ENCODE measurements around the gene LMTK3. TPM values are rescaled to one million over a fixed set of nuclear protein-coding genes. Genes with fewer than 3 reads are reported as not detected.

The LMTK3 gene
- total RNA-seq, 1 experiment from 2014 or later, result 4.2 TPM

DNA sequence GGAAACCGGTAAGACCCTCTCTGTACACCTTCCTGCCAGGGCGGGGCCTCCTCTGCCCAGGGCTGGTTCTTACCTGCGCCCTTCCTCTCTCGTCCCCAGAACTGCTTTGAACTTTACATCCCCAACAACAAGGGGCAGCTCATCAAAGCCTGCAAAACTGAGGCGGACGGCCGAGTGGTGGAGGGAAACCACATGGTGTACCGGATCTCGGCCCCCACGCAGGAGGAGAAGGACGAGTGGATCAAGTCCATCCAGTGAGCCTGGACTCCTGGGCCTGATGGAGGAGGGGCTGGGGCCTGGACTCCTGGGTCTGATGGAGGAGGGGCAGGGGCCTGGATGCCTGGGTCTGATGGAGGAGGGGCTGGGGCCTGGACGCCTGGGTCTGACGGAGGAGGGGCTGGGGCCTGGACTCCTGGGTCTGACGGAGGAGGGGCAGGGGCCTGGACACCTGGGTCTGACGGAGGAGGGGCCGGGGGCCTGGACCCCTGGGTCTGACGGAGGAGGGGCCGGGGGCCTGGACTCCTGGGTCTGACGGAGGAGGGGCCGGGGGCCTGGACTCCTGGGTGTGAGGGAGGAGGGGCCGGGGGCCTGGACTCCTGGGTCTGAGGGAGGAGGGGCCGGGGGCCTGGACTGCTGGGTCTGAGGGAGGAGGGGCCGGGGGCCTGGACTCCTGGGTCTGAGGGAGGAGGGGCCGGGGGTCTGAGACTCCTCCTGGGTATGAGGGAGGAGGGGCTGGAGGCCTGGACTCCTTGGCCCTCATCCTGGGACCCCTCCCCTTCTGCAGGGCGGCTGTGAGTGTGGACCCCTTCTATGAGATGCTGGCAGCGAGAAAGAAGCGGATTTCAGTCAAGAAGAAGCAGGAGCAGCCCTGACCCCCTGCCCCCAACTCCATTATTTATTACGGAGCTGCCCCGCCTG lies 33.0 kb downstream of the LMTK3 start:
- in situ Hi-C loops (cut with HindIII; ENCODE audit: low pct_unique_long_range_greater_than_20kb, low sequenced_read_pairs), result no loop called here
- DNase-seq (ENCODE audit: low read depth), result no peak

DNA sequence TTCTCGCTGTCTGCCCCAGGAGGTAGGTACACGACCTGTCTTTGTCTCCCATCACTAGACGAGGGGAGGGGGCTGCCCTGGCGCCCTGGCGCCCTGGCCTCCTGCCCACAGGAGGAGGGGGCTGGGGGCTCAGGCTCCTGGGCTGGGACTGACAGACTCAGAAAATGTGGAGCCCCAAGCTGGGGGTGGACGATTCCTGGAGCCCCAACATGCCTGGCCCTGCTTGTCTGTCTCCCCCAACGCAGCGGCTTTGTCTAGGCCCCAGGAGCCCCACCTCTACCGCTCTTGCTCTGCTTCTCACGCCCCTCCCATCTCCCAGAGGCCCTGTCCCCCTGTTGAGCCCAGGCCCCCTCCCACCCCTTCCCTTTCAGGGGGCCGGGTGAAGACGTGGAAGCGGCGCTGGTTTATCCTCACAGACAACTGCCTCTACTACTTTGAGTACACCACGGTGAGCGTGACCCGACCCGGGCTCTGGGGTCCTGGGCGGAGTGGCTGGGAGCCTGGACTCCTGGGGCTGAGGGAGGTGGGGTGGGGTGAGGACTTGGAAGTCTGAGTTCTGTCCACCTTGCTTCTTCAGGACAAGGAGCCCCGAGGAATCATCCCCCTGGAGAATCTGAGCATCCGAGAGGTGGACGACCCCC lies 33.8 kb downstream of the LMTK3 start:
- DNase-seq (ENCODE audit: low read depth), result no peak
- in situ Hi-C loops (cut with HindIII; ENCODE audit: low pct_unique_long_range_greater_than_20kb, low sequenced_read_pairs), result no loop called here

DNA sequence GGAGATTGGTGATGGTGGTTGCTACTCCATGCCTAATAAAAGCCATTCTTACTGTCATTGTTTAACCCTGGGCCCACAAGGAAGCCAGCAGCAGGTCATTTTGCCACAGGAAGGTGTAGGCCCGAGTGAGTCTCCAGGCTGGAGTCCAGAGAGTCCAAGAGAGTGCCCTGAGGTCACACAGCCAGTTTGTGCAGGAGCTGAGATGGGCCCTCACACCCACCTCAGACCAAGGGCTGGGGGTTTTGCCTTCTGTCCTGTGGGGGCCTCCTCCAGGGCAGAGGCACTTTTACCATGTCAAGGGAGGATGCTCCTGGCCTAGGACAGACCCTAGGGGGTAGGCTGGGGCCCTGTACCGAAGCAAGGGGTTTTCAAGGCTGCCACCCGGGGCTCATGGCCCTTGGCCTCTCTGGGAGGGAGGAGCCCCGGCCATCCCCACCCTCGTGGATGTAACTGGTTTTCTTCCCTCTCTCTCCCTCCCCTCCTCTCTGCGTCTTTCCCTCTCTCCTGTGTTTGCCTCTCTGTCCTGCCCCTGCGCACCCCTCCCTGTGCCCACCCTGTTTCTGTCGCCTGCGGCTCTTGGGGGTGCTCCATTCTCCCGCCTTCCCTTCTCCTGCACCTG lies 34.5 kb downstream of the LMTK3 start:
- DNase-seq (ENCODE audit: low read depth), result no peak
- in situ Hi-C loops (cut with HindIII; ENCODE audit: low pct_unique_long_range_greater_than_20kb, low sequenced_read_pairs), result no loop called here

DNA sequence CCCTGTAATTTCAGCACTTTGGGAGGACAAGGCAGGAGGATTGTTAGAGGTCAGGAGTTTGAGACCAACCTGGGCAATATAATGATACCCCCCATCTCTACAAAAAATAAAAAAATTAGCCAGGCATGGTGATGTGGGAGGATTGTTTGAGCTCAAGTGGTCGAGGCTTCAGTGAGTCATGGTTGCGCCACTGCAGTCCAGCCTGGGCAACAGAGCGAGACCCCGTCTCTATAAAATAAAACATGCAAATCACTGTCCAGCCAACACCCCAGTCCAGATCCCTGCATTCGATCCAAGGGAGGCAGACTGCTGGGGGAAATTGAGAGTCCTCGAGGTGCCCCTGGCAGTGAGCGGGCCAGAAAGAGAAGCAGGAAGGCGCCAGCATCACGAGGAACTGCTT lies 35.5 kb downstream of the LMTK3 start:
- DNase-seq (ENCODE audit: low read depth), result no peak
- in situ Hi-C loops (cut with HindIII; ENCODE audit: low pct_unique_long_range_greater_than_20kb, low sequenced_read_pairs), result no loop called here

DNA sequence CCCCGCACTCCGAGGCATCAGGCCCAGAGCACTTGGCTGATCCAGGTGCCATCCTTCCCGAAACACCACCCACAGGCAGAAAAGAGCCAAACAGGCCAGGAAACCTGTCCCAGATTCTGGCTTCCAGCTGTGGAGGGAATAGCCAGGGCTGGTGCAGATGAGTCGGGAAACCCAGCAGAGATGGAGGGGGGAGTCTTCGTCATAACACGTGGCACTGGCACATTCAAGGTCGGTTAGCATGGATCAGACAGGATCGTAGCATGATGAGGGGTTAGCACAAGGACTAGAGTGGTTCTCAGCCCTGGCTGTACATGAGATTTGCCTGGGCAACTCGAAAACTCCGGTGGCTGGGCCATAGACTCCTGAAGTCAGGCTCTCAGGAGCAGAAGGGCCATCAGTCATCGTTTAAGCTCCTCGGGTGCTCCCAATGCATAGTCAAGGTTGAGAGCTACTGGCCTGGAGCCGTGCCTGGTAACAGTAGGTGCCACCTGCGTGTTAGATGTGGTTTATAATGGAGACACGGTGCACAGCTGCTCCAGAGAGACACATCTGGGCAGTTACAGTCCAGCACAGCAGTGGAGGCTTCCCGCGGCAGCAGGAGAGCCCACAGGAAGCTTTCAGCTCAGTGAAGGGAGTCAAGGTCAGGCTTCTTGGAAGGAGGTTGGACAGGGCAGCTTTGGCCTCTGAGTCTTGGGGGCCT lies 36.1 kb downstream of the LMTK3 start:
- DNase-seq (ENCODE audit: low read depth), result no peak
- in situ Hi-C loops (cut with HindIII; ENCODE audit: low pct_unique_long_range_greater_than_20kb, low sequenced_read_pairs), result no loop called here

DNA sequence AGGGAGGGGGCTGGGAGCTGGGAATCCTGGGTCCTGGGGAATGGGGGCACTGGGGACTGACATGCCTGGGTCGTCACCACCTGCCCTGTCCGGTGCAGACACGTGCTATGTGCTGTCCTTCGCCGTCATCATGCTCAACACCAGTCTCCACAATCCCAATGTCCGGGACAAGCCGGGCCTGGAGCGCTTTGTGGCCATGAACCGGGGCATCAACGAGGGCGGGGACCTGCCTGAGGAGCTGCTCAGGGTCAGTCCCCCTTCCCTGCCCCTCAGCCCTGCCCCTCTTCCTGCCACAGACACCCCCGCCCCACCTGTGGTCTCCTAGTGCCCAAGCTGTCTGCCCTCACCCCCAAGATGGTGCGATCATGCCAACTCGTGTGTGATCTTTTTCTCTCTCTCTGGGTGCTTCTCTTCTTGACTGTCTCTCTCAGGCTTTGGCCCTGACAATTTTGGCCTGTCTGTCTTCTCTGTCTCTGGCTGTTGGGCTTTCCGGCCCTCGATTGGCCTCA lies 37.5 kb downstream of the LMTK3 start:
- in situ Hi-C loops (cut with HindIII; ENCODE audit: low pct_unique_long_range_greater_than_20kb, low sequenced_read_pairs), result no loop called here

DNA sequence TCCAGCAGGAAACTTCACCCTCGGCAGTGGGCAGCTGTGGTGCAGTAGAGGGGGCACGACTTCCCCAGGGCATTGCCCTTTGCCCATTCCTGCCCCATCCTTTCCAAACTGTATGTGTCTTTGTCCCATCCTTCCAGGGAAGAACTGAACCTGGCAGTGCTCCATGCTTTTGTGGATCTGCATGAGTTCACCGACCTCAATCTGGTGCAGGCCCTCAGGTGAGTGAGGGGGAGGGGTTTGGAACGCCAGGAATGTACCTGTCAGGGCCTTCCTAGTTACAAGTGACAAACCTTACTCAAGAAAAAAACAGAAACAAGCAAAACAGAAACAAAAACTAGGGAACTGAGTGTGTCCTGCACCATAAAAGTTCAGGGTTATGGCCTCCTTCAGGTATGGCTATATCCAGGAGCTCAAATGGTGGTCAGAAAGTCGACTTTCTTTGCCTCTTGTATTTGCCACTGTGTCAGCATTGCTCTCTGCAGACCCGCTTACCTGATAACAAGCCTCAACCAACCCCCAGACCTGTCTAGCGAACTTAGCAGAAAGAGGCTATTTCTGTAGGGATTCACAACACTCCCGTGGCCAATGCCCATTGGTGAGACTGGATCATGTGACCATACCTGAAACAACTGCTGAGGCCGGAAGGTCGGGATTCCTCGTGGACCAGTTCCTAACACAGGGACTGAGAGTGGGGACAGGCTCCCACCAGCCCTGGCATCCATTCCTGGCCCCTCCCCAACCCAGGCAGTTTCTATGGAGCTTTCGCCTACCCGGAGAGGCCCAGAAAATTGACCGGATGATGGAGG lies 38.3 kb downstream of the LMTK3 start:
- no peak for DNase-seq (ENCODE audit: low read depth)
- in situ Hi-C loops (cut with HindIII; ENCODE audit: low pct_unique_long_range_greater_than_20kb, low sequenced_read_pairs), result no loop called here

More for the DNA sequence above, 37.5 kb downstream of the LMTK3 start:
- DNase-seq (ENCODE audit: low read depth), result no peak

DNA sequence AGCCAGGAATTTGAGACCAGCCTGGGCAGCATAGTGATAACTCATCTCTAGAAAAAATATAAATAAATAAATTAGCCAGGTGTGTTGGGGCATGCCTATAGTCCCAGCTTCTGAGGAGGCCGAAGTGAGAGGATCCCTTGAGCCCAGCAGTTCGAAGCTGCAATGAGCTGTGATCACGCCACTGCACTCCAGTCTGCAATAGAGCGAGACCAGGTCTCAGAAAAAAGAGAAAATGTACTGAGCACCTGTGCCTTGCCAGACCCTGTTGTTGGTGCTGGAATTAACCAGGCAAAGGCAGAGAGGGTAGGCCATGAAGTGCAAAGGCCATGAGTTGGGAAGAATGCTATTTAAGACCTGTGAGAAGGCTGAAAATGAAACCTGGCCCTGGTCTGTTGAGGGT lies 39.8 kb downstream of the LMTK3 start:
- DNase-seq (ENCODE audit: low read depth), result no peak
- in situ Hi-C loops (cut with HindIII; ENCODE audit: low pct_unique_long_range_greater_than_20kb, low sequenced_read_pairs), result no loop called here

DNA sequence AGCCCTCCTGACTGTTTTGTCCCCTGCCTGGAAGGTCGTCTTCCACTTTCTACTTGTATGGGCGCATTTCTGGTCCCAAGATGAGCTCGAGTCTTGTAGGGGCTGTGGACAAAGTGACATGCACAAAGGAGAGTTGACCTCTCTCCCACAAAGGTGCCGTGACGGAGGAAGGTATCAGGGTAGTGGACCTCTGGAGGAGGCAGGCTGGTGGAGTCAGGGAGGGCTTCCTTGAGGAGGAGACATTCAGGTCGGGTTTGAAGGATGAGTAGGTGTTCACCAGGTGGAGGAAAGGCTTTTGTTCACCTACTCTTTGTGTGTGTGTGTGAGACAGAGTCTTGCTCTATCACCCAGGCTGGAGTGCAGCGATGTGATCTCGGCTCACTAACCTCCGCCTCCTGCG lies 40.8 kb downstream of the LMTK3 start:
- in situ Hi-C loops (cut with HindIII; ENCODE audit: low pct_unique_long_range_greater_than_20kb, low sequenced_read_pairs), result no loop called here
- no peak for DNase-seq (ENCODE audit: low read depth)

DNA sequence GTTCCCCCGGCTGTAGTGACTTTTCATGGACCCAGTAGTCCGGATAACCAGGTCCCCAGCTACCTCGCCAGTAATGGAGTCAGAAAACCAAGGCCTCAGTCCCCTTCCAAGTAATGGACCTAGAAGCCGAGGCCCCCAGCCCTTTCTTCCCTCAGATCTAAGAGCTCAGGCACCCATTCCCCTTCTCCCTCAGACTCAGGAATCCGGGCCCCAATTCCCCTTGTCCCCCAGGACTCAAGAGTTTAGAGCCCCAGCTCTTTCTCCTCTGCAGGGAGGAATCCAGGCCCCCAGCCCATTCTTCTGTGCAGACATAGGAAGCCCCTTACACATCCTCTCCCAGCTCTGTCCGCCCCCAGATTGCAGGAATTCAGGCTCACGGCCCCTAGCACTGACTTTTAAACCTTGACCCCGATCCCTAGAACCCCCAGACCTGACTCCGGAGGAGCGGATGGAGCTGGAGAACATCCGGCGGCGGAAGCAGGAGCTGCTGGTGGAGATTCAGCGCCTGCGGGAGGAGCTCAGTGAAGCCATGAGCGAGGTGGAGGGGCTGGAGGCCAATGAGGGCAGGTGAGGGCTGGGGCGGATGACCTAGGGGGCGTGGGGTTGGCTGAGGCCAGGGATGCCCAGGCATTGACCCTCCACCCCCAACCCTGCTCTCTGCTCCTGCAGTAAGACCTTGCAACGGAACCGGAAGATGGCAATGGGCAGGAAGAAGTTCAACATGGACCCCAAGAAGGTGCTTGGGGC lies 41.5 kb downstream of the LMTK3 start:
- in situ Hi-C loops (cut with HindIII; ENCODE audit: low pct_unique_long_range_greater_than_20kb, low sequenced_read_pairs), result no loop called here
- no peak for DNase-seq (ENCODE audit: low read depth)

DNA sequence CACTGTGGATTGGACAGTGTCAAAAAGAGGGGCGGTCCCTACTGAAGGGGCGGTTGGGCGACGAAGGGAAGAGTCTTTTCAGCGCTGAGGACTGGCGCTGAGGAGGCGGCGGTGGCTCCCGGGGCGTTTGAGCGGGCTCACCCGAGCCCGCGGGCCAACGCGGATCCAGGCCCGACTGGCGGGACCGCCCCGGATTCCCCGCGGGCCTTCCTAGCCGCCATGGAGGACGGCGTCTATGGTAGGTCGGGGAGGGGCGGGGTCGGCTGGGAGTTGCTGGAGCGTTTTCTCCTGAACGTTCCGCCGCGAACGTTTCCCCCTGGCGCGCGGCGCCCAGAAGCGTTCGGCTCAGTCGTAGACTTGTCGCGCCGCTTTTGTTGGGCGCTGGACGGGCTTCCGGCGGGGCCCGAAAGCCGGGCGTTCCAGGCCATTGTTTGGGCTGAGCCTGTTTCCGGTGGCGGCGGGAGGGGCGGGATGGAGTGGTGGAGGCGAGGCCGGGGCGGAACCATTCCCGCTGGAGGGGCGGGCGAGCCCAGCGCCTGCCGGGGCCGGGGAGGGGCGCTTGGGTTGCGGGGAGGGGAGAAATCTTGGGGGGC lies 42.2 kb downstream of the LMTK3 start, which contains the start of gene CYTH2:
Gene CYTH2 (plus strand): TSS at position 81 of the 593 bp plus-strand sequence. CDS start 139 bp downstream, at position 220.
- no peak for DNase-seq (ENCODE audit: low read depth)

DNA sequence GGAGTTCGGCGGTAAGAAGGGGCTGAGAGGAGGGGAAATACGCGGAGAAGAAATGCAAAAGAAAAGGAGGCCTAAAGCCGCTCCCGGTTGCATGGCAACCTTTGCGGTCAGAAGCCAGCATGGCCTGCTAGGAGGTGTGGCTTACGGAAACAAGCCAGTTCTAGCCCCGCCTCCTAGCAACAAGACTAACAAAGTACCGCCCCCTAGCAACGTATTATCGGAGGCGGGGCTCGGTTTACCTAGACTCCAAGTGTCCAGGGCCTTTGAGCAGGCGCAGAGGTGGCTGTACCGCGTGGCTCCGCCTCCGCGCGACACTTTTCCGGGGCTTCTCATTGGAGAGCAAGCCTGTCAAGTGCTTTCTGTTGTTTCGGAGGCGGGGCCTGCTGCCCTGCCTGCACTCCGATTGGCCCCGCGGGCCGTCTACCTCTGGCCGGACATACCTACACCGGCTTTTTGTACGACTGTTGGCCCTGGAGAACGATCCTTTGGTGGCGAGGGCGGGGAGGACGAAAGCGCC lies 42.8 kb downstream of the LMTK3 start:
- in situ Hi-C loops (cut with HindIII; ENCODE audit: low pct_unique_long_range_greater_than_20kb, low sequenced_read_pairs), result no loop called here
- DNase-seq (ENCODE audit: low read depth), result peak; percentile 100

More for the DNA sequence above, 42.2 kb downstream of the LMTK3 start, which contains the start of gene CYTH2:
- in situ Hi-C loops (cut with HindIII; ENCODE audit: low pct_unique_long_range_greater_than_20kb, low sequenced_read_pairs), result no loop called here

DNA sequence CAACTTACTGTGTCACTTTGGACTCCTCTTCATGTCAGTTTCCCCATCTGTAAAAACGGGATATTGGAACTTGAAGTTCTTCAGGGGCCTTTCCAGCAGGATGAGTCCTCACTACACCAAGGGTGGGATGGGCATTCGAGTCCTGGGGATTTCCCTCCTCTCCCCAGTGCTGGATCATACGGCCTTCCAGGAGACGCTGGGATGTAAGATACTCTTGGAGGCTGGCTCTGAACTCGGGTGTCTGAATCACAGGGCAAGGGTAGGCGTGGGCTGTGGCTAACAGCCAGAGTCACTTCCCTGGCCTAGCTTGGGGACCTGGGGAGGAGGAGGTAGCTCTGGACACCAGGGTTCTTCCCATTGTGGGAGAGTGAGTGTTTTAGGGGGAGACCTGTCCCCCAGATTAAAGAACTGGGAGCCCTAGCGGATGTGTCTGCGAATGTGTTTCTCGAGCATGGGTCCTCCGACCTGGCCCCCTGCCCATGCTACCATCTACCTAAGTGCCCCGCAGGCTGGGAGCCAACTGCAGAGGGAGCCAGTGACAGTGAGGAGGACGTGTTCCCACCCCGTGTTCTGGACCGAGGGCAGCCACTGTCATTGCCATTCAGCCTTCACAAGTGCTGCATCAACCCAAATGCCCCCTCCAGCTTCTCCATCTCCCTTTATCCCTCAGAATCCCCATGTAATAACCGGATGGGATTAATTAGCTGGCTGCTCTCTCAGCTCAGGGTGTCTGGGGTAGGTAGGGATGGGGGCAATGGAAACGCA lies 44.9 kb downstream of the LMTK3 start:
- peak; percentile 71 for DNase-seq (ENCODE audit: low read depth)
- in situ Hi-C loops (cut with HindIII; ENCODE audit: low pct_unique_long_range_greater_than_20kb, low sequenced_read_pairs), result no loop called here

DNA sequence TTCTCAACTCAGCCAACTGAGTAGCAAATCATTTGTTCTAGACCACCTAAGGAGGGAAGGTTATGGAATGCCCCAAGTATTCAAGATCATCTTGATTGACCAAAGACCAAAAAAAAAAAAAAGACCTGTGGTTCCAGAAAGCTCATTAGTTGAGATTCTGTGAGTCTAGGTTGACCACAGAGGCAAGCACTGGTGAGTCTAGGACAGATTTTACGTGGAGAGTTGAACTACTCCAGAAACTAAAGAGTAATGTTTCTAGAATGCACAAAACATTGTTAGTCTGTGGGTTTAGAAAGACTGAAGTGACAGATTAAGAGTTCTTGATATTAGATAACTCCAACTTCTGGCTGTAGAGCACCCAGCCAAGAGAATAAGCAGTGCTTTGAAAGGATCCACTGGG lies 46.4 kb downstream of the LMTK3 start:
- no peak for DNase-seq (ENCODE audit: low read depth)
- in situ Hi-C loops (cut with HindIII; ENCODE audit: low pct_unique_long_range_greater_than_20kb, low sequenced_read_pairs), result no loop called here

DNA sequence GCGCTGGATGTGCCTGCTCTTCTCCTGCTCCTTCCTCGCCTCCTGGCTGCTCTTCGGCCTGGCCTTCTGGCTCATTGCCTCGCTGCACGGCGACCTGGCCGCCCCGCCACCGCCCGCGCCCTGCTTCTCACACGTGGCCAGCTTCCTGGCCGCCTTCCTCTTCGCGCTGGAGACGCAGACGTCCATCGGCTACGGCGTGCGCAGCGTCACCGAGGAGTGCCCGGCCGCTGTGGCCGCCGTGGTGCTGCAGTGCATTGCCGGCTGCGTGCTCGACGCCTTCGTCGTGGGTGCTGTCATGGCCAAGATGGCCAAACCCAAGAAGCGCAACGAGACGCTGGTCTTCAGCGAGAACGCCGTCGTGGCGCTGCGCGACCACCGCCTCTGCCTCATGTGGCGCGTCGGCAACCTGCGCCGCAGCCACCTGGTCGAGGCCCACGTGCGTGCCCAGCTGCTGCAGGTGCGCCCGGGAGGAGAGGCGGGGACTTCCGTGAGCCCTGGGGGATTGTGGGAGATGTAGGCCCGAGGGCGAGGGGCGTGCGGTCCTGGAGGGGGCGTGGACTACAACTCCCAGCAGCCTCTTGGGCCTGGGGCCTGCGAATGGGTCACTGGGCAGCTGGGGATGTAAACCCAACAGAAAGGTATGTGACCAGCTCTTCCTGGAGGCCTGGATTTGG lies 49.5 kb downstream of the LMTK3 start:
- DNase-seq (ENCODE audit: low read depth), result no peak
- in situ Hi-C loops (cut with HindIII; ENCODE audit: low pct_unique_long_range_greater_than_20kb, low sequenced_read_pairs), result no loop called here

Measured in Caki2 (cell line).